HG03575 (cell line): ENCODE measurements around the gene GNB3.

Experiments
- ATAC-seq: cut with Tn5 transposase; IDR thresholded peaks from one replicate; pipeline ENCODE4 v1.9.1; 2021; ENCODE audit not compliant: unreplicated experiment, insufficient number of reproducible peaks, low FRiP score; ENCODE audit errors: extremely low read depth

Gene GNB3

DNA sequence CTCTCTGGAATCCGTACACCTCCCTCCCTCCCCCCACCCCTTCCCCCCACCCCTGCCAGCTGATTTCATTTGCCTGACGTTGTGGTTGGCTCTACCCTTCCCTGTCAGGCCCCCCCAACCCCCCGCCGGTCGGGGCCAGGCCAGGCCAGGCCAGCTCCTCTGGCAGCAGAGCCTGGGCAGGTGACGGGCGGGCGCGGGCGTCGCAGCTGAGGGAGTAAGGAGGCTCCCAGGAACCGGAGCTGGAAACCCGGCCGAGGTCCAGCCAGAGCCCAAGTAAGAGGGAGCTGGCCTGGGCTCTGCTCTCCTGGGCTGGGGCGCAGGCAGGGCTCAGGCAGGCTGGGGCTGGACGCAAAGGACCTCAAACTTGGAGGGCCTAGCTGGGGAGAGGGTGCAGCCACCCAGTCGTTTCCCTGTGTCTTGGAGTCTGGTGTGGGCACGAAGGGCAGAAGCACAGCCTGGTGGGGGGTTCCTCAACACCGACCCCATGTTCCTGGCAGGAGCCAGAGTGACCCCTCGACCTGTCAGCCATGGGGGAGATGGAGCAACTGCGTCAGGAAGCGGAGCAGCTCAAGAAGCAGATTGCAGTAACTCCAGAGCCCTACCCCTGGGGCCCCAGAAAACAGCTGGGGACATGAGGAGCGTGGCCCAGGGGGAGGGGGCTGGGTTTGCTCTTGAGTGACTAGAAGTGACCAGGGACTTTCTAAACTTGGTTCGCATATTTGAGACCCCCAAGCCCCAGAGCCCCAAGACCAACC lies at the start of gene GNB3:
GNB3 (plus strand) TSS at position 165 of the 755 bp plus-strand sequence; CDS start at position 528, 363 bp downstream.
- ATAC-seq: no peak

DNA sequence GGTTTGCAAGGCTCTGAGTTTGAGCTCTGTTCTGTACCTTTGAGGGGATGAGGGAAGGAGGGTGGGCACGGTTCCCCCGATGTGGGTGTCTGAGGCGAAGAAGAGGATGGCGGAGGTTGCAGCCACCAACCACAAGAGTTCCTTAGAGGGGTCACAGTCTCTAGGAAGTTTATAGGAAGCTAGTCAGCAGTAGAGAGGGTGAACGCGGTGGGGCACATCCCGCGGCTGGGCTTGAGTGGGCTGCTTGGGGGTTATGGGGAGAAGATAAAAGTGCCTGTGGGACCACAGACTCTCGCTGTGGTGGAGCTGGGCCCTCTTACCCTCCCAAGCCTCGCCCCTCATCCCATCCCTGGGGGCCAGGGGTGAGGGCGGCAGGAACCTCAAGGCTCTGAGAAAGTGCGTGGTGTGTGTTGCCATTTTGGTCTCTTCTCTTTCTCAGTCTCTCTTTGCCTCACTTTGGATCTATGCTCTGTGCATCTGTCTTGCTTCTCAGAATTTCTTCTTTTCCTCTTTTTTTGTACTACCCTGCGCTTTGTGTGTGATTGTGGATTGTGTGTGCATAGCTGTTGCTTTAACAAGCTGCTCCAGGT lies 48.7 kb upstream of the GNB3 start:
- no peak for ATAC-seq

DNA sequence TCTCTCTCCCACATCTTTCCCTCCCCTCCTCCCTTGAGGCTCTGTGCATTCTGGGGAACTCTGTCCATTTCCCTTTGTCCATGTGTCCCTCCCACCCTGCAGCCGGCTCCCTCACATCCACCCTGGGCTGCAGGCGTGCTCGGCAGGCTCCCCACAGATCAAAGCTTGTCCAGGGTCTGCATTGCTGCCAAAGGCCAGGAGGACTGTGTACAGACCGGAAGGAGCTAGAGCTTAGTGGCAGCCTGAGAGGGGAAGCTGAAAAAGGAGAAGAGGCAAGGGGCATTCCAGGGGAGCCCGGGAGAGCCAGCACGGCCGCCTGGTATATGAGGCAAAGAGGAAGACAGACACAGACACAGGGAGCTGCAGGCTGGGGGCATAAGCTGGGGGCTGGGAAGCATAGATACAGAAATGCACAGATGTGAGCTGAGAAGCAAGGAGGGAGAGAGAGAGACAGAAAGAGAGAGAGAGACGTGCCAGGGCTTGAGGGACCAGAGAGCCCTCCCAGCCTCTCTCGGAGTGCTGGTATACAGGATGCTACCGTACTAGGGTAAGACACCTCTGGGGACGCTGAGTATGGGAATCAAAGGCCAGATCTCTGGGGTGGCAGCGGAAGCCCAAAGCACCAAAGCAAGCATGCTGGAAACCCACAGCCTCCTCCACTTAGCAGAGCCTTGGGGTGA lies 48.1 kb upstream of the GNB3 start:
- no peak for ATAC-seq

DNA sequence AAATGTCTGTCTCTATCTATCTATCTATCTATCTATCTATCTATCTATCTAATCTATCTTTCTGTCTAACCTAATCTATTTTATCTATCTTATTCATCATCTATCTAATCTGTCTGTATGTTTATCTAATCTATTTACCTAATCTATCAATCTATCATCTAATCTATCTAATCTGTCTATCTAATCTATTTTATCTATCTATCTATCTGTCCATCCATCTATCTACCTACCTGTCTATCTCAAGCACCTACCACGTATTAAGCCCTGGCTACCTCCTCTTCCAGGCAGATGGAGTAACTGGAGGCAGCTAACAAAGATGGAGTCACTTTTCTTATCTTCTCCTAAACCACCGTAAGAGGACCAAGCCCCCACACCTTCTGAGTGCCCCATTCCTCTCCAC lies 45.6 kb upstream of the GNB3 start:
- ATAC-seq: no peak

DNA sequence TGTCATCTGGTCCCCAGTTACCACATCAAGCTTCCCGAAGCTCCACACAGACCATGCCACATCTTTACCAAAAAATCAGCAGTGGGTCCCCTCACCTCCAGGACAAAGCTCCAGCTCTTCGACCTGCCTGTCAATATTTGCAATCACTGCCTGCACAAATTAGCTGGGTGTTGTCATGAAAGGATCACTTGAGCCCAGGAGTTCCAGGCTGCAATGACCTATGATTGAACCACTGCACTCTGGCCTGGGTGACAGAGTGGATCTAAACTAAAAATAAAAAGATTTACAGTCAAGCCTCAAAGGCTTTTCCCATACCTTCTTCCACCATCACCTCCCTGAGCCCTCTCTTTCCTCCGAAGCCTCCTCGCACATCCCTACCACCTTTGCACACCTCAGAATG lies 44.1 kb upstream of the GNB3 start:
- no peak for ATAC-seq

DNA sequence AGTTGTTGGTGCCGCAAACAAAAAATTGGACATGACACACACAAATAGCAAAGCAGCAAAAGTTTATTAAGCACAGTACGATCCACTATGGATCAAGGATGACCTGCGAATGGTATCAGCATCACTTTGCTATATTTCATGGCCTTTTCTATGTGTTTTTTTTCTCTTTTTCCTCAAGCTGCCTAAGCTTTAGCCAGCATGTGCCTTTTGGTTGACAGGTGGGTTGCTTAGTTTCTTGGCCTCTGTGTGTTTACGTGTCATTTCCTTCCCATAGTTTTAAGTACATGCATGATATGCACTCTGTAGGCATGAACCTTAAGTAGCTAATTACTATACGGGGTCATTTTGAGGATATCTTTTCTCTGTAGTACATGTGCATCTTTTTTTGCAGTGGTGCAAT lies 41.6 kb upstream of the GNB3 start:
- no peak for ATAC-seq

DNA sequence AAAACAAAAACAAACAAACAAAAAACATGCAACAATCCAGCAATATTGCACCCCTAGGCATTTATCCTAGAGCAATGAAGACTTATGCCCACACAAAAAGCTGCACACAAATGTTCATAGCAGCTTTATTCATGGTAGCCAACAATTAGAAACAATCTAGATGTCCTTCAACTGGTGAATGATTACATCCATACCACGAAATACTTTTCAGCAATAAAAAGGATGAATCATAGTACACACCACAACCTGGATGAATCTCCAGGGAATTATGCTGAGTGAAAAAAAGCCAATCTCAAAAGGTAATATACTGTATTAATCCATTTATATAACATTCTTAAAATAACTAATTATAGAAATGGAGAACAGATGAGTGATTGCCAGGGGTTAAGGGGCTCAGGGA lies 33.6 kb upstream of the GNB3 start:
- ATAC-seq: no peak

DNA sequence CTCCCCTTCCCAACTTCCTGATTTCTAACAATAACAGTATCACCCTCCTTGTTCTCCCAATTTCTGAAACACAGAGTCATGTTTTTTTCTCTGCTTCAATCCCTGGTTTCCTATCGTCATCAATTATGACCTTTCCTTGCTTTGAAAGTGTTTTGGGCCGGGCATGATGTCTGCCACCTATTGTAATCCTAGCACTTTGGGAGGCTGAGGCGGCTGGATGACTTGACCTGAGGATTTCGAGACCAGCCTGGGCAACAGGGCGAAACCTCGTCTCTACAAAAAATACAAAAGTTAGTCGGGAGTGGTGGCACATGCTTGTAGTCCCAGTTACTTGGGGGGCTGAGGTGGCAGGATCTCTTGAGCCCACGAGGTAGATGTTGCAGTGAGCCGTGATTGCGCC lies 31.7 kb upstream of the GNB3 start:
- no peak for ATAC-seq

DNA sequence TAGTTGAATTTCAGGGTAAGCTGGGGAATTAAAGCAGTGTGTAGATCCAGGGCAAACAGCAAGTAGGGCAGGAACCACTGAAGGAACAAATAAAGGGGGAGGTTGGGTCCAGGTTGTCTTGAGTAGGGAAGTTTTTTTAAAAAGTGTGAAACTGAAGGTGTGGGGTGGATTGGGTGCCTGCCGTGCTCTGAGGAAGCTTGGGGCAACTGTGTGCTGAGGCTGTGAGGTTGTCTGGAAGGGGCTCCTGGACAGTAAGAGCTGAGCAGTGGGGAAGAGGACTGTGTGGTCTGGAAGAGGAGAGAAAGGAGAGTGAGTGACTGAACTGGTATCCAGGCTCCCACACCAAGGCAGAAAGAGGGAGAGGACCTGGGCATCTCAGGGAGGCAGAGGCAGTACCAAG lies 30.0 kb upstream of the GNB3 start:
- ATAC-seq: no peak

DNA sequence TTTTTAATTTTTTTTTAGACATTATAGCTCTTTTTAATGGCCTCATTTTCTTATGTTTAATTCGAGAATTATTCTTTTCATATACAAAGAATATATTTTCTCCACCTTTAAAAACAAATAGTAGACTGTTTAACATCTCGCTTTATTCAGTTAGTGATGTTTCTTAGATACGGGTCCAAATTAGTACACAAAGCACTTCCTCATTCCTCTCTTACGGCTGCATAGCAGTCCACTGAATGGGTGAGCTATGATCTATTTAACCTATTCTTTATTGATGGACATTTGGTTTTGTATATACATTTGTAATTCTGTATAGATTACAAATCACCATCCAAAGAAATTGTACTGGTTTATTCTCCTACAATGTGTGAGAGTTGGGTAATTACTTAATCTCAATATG lies 27.4 kb upstream of the GNB3 start:
- ATAC-seq: no peak

DNA sequence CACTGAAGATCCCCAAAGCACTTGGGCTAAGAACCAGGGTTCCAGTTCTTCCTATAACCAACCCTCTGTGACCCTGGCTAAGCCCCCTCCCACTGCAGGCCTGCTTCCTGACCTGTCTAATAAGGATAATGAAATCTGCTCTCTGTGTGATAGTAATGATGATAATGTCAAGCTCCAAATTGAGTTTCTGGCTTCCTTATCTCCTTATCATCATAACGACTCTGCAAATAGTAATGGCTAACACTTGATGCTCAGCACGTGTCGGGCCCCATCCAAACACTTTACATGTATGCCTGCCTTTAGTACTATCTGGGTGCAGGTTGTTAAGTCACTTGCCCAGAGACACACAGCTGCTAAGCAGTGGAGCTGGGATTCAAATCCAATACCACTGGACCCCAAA lies 24.1 kb upstream of the GNB3 start:
- no peak for ATAC-seq

DNA sequence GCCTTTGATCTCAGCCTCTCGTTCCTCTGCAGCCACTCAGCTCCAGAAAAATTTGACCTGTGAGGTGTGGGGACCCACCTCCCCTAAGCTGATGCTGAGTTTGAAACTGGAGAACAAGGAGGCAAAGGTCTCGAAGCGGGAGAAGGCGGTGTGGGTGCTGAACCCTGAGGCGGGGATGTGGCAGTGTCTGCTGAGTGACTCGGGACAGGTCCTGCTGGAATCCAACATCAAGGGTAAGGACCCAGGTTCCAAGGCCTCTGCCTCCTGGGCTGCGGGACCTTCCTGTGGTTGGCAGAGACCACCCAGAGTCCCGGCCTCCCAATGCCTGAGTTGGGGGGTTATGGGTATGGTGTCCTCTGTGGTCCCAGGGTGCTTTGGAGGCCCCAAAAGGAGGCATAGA lies 23.6 kb upstream of the GNB3 start:
- ATAC-seq: no peak

DNA sequence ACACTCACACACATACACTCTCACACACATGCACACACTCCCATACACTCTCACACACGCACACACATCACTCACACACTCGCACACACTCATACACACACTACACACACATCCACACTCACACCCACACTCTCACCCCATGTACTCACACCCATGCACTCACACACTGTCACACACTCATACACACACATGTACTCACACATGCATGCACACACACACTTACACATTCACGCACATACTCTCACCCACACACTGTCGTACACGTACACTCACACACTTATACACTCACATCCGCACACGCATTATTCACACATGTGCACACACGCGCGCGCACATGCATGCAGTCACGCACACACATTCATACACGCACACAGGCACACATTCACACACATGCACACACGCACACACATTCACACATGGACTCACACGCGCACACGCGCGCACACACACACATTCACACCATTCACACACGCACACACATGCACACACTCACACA lies 23.0 kb upstream of the GNB3 start:
- no peak for ATAC-seq

DNA sequence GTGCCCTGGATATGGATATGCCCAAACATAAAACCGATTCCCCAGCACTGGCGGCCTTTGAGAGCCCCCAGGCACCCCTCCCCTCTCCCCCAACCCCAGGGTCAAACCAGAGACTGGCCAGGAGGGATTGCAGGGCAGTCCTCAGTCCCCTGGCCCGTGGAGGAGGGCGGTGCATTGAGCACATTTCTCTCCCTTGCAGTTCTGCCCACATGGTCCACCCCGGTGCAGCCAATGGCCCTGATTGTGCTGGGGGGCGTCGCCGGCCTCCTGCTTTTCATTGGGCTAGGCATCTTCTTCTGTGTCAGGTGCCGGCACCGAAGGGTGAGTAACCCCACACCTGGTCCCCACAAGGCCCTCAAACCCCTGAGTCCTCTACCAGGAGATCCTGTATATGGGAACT lies 22.5 kb upstream of the GNB3 start:
- no peak for ATAC-seq

DNA sequence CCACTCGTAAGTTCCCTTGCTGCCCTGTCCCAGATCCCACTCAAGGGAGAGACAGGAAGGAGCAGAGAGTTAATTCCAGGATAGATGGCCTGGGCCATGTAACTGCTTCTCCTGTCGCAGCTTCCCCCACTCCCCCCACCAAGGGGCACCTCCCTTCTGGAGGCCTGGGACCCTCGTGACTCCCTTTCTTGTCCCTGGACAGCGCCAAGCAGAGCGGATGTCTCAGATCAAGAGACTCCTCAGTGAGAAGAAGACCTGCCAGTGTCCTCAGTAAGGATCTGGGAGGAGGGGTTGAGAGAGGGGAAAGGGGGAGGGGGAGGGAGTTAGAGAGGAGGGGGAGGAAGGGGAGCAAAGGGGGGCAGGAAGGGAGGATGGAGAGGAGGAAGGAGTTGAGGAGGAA lies 22.1 kb upstream of the GNB3 start:
- no peak for ATAC-seq

DNA sequence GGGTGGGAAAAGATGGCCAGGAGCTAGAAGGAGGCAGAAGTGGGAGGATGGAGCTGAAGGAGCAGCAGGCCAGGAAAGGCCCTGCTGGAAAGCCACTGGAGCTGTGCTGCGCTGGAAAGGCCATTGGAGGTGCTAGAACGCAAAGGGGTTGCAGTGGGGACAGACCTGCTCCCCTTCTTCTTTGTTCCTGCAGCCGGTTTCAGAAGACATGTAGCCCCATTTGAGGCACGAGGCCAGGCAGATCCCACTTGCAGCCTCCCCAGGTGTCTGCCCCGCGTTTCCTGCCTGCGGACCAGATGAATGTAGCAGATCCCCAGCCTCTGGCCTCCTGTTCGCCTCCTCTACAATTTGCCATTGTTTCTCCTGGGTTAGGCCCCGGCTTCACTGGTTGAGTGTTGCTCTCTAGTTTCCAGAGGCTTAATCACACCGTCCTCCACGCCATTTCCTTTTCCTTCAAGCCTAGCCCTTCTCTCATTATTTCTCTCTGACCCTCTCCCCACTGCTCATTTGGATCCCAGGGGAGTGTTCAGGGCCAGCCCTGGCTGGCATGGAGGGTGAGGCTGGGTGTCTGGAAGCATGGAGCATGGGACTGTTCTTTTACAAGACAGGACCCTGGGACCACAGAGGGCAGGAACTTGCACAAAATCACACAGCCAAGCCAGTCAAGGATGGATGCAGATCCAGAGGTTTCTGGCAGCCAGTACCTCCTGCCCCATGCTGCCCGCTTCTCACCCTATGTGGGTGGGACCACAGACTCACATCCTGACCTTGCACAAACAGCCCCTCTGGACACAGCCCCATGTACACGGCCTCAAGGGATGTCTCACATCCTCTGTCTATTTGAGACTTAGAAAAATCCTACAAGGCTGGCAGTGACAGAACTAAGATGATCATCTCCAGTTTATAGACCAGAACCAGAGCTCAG lies 21.4 kb upstream of the GNB3 start:
- no peak for ATAC-seq

DNA sequence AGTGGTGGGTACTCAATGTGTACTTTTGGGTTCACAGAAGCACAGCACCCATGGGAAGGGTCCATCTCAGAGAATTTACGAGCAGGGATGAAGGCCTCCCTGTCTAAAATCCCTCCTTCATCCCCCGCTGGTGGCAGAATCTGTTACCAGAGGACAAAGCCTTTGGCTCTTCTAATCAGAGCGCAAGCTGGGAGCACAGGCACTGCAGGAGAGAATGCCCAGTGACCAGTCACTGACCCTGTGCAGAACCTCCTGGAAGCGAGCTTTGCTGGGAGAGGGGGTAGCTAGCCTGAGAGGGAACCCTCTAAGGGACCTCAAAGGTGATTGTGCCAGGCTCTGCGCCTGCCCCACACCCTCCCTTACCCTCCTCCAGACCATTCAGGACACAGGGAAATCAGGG lies 20.6 kb upstream of the GNB3 start:
- no peak for ATAC-seq

DNA sequence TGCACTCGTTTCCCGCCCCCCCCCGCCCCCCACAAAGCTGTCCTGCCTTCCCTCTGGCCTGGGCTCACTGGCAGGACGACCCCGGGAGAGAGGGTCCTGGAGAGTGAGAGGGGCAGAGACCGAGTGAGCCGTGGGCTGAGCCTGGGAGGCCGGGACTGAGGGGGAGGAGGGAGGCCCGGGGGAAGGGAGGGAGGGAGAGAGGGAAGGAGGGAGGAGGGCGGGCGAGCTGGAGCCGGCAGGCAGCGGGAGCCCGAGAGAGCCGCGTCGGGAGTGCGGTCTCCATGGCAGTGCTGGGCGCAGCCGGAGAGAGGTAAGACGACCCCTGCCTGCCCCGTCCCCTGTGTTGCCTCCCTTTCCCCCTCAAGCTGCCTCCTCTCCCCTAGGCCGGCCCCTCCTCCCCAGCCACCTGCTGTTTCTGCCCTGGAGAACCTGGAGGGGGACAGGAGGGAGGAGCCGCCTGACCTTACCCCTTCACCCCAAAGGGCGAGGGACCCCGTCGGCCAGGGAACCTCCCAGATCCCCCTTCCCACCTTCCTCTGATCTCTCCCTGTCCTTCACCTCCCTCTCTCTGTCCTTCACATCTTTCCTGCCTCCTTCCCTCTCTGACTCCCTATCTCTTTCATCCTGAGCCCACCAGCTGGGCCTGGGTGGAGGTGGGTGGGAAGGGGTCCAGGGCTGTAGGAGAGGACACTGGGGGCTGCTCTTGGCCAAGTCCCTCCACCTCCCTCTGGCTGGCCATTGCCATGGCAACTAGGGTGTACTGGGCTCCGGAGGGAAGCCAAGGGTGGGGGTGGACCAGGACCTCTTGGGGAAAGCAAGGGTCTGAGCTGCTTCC lies 18.9 kb upstream of the GNB3 start, which contains the start of gene GPR162:
GPR162 (plus strand) TSS at position 231 of the 835 bp plus-strand sequence. CDS start 2,078 bp downstream, outside the sequence.
- no peak for ATAC-seq
